Nephron (organoid): ENCODE data around the gene STT3B.

ENCODE experiments used
- H3K27ac Mint-ChIP-seq, 3 experiments: 2 replicates each; pipeline ENCODE4 v1.8.0; 2020; ENCODE audit warnings: mixed read lengths in 3 of 3, mild to moderate bottlenecking in 2 of 3, moderate library complexity in 1 of 3
- H3K27me3 Mint-ChIP-seq: 2 replicates; pipeline ENCODE4 v1.8.0; 2021; ENCODE audit warnings: low read depth, mild to moderate bottlenecking, moderate library complexity, mixed read lengths
- H3K36me3 Mint-ChIP-seq: 2 replicates; pipeline ENCODE4 v1.8.0; 2020; ENCODE audit warnings: low read depth, mixed read lengths
- H3K4me1 Mint-ChIP-seq: 2 replicates; pipeline ENCODE4 v1.8.0; 2020; ENCODE audit warnings: mixed read lengths
- H3K4me3 Mint-ChIP-seq, 3 experiments: 2 replicates each; pipeline ENCODE4 v1.8.0; 2020; ENCODE audit warnings: mild to moderate bottlenecking in 3 of 3, mixed read lengths in 3 of 3, moderate library complexity in 2 of 3
- H3K9me3 Mint-ChIP-seq: 2 replicates; pipeline ENCODE4 v1.8.0; 2020; ENCODE audit warnings: mixed read lengths
- TF ChIP-seq, protein P1 (sequence below), 3 experiments: fragments of 200-600 bp; sonication (generic); IDR thresholded peaks; one replicate each; pipeline ENCODE4 v1.5.0; 2021; ENCODE audit warnings: antibody characterized with exemption in 3 of 3; ENCODE audit not compliant: unreplicated experiment in 3 of 3

STT3B gene

GRCh38 chr3:31555204-31555603 lies 22.5 kb downstream of the STT3B start:
- H3K9me3 Mint-ChIP-seq = peaks cover 42% of the 10 kb centered on the region
- H3K4me3 Mint-ChIP-seq = no peak overlapping the region
- H3K36me3 Mint-ChIP-seq = peaks cover 64% of the 10 kb centered on the region
- H3K4me1 Mint-ChIP-seq = peaks cover 14% of the 10 kb centered on the region
- TF ChIP-seq, protein P1, sequence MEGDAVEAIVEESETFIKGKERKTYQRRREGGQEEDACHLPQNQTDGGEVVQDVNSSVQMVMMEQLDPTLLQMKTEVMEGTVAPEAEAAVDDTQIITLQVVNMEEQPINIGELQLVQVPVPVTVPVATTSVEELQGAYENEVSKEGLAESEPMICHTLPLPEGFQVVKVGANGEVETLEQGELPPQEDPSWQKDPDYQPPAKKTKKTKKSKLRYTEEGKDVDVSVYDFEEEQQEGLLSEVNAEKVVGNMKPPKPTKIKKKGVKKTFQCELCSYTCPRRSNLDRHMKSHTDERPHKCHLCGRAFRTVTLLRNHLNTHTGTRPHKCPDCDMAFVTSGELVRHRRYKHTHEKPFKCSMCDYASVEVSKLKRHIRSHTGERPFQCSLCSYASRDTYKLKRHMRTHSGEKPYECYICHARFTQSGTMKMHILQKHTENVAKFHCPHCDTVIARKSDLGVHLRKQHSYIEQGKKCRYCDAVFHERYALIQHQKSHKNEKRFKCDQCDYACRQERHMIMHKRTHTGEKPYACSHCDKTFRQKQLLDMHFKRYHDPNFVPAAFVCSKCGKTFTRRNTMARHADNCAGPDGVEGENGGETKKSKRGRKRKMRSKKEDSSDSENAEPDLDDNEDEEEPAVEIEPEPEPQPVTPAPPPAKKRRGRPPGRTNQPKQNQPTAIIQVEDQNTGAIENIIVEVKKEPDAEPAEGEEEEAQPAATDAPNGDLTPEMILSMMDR (IDR thresholded peaks at IDR 0.05; ENCODE audit: unreplicated experiment in 3 of 3) = no peak
- no peak overlapping the region for H3K27ac Mint-ChIP-seq
- H3K27me3 Mint-ChIP-seq = no peaks in the 10 kb centered on the region

GRCh38 chr3:31559872-31560534 lies 27.3 kb downstream of the STT3B start:
- Mint-ChIP-seq H3K36me3 (peaks cover 56% of the 10 kb centered on the region), H3K9me3 (peaks cover 47% of the 10 kb centered on the region), H3K27ac (no peak overlapping the region), H3K4me3 (no peak overlapping the region), H3K4me1 (peaks cover 5% of the 10 kb centered on the region), H3K27me3 (no peaks in the 10 kb centered on the region)
- TF ChIP-seq, protein P1 (IDR thresholded peaks at IDR 0.05; ENCODE audit: unreplicated experiment in 3 of 3) = no peak

- H3K27ac Mint-ChIP-seq = no peak overlapping the region
- peaks cover 40% of the 10 kb centered on the region for H3K36me3 Mint-ChIP-seq
- no peaks in the 10 kb centered on the region for H3K27me3 Mint-ChIP-seq
- no peaks in the 10 kb centered on the region for H3K4me1 Mint-ChIP-seq
- TF ChIP-seq, protein P1 (IDR thresholded peaks at IDR 0.05; ENCODE audit: unreplicated experiment in 3 of 3) = no peak
- no peak overlapping the region for H3K4me3 Mint-ChIP-seq
- peaks cover 40% of the 10 kb centered on the region for H3K9me3 Mint-ChIP-seq
Observed at GRCh38 chr3:31561891-31562290, 29.2 kb downstream of the STT3B start.

DNA sequence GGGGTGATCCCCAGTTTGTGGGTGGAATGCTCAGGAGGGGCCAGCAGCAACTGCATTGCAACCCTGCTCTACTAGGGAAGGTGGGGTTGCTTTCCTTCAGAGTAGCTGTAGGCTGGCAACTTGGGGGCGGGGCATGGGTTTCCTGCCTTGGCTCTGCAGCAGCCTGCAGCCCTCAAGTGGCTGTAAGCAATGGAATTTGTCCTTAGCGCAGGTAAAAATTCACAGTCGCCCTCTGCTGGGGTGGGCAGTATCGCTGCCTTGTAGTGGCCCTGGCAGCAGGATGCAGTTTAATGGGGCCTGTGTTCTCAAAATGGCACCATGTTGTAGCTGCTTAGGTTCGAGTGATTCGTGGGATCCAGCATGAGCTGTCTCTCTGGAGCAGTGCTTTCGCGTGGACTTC lies 29.8 kb downstream of the STT3B start:
- H3K4me3 Mint-ChIP-seq = no peak overlapping the region
- TF ChIP-seq, protein P1 (IDR thresholded peaks at IDR 0.05; ENCODE audit: unreplicated experiment in 3 of 3) = no peak
- H3K4me1 Mint-ChIP-seq = no peaks in the 10 kb centered on the region
- no peaks in the 10 kb centered on the region for H3K27me3 Mint-ChIP-seq
- peaks cover 34% of the 10 kb centered on the region for H3K36me3 Mint-ChIP-seq
- H3K27ac Mint-ChIP-seq = no peak overlapping the region
- peaks cover 35% of the 10 kb centered on the region for H3K9me3 Mint-ChIP-seq

DNA sequence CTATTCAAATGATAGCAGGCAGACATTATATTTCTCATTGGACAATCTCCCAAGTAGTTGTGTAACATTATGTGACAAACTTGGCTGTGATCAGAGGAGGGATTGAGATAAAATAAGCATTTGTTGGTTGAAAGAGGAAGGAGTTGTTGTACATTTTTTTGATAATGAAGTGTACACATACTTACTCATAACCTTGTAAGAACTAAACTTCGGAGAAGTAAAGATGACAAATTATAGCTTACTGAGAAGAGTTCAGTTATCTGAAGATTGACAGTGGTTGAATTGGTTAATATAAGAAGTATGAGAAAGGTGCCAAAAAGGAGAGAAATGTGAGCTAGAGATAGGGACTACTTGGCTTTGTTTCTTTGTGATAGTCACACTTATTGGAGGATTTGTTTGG lies 32.6 kb downstream of the STT3B start:
- Mint-ChIP-seq H3K4me3 (no peak overlapping the region), H3K9me3 (peaks cover 12% of the 10 kb centered on the region), H3K36me3 (peaks cover 9% of the 10 kb centered on the region), H3K4me1 (no peaks in the 10 kb centered on the region), H3K27ac (no peak overlapping the region), H3K27me3 (no peaks in the 10 kb centered on the region)
- TF ChIP-seq, protein P1 (IDR thresholded peaks at IDR 0.05; ENCODE audit: unreplicated experiment in 3 of 3) = no peak

- TF ChIP-seq, protein P1 (IDR thresholded peaks at IDR 0.05; ENCODE audit: unreplicated experiment in 3 of 3) = peak; percentile 14 to 42 (median 16)
- no peaks in the 10 kb centered on the region for H3K36me3 Mint-ChIP-seq
- H3K4me3 Mint-ChIP-seq = no peak overlapping the region
- no peak overlapping the region for H3K27ac Mint-ChIP-seq
- H3K4me1 Mint-ChIP-seq = no peaks in the 10 kb centered on the region
- H3K27me3 Mint-ChIP-seq = no peaks in the 10 kb centered on the region
- H3K9me3 Mint-ChIP-seq = peaks cover 4% of the 10 kb centered on the region
Observed at GRCh38 chr3:31567036-31567435, 34.3 kb downstream of the STT3B start.
